ENCODE results near the gene ELL. TPM values are rescaled to one million over a fixed set of nuclear protein-coding genes. Genes with fewer than 3 reads are reported as not detected.
A peak's percentile ranks its signal among the peaks of the same experiment; 100 is the strongest.

ELL gene
- total RNA-seq, 1 experiment from 2014 or later = 17.3 TPM

DNA sequence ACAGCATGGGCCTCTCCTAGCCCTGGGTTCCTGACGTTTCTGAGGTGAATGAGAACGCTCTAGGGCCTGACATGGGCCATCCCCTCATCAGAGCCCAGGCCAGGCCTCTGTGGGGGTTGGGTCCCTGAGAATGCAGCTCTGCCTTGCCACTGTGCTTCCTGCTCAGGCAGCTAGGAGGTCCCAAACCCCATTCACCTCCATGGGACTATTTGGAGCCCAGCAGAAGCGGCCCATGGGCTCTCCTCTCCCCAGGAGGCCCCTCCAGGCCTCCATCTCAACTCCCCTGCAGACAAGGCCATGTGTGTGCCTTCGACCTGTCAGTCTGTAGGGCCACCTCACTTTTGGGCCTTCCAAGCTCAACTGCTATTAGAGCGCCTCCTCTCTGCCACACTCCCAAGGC, 36.9 kb downstream of the ELL start (continued):
- TF ChIP-seq, protein P1, sequence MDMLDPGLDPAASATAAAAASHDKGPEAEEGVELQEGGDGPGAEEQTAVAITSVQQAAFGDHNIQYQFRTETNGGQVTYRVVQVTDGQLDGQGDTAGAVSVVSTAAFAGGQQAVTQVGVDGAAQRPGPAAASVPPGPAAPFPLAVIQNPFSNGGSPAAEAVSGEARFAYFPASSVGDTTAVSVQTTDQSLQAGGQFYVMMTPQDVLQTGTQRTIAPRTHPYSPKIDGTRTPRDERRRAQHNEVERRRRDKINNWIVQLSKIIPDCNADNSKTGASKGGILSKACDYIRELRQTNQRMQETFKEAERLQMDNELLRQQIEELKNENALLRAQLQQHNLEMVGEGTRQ (CRISPR knock-in tag; IDR thresholded peaks at IDR 0.05) = no peak

DNA sequence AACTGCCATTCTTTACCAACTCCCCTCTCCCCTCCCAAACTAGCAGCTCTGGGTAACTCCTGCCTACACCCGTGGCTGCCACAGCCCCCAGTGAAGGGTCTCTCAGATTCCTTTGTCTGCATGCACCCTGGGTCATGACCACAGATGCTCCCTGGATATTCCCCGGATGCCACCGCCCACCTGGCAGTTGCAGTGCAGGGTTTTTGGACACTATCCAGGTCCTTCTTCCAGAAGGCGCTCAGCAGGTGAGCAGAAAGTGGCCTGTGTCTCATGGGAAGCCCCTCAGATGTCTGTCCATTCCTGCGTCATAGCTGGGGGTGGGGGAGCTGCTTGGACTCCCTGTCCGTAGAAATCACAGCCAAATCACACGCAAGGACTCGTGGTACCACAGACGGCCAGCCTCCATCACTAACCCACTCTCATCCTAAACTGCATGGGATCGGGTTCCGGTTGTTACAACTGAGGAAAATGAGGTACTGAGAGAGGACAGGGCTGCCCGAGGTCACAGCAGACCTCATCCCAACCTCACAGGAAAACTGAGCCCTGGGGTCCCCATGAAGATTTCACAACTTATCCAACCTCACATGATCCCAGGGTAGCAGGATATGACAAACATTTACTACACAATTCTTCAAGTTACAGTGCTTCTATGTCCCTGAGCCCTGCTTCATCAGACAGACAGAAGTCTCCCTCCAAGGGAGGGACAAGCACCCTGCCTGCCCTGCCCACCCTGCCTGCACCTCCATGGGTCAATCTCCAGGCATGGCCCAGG, 38.6 kb downstream of the ELL start:
- no peaks in the 10 kb centered on the region for H3K36me3 Mint-ChIP-seq
- H3K4me3 Mint-ChIP-seq = no peak overlapping the region
- H3K4me1 Mint-ChIP-seq = peaks cover 23% of the 10 kb centered on the region
- TF ChIP-seq SMAD3 (CRISPR knock-in tag; IDR thresholded peaks at IDR 0.05; ENCODE audit: borderline replicate concordance) (no peak), ELF4 (CRISPR knock-in tag; IDR thresholded peaks at IDR 0.05; ENCODE audit: low read depth) (no peak)
- no peak for DNase-seq (ENCODE audit: low spot score)
- CTCF ChIA-PET = interaction anchor here (0.8 to 3.7 kb wide), 9 partner anchors 9 to 227 kb away, joined by 3 to 31 read pairs (median 6); partner anchors contain the start of gene ELL
- H3K27me3 Mint-ChIP-seq (ENCODE audit: low read depth) = no peaks in the 10 kb centered on the region
- ATAC-seq = no peak
- 0 out of 2 replicates have a peak overlapping the region, but pooled peaks have one; percentile 27 for H3K27ac Mint-ChIP-seq
- H3K9me3 Mint-ChIP-seq = no peaks in the 10 kb centered on the region
- POLR2A ChIA-PET = no interaction called here

DNA sequence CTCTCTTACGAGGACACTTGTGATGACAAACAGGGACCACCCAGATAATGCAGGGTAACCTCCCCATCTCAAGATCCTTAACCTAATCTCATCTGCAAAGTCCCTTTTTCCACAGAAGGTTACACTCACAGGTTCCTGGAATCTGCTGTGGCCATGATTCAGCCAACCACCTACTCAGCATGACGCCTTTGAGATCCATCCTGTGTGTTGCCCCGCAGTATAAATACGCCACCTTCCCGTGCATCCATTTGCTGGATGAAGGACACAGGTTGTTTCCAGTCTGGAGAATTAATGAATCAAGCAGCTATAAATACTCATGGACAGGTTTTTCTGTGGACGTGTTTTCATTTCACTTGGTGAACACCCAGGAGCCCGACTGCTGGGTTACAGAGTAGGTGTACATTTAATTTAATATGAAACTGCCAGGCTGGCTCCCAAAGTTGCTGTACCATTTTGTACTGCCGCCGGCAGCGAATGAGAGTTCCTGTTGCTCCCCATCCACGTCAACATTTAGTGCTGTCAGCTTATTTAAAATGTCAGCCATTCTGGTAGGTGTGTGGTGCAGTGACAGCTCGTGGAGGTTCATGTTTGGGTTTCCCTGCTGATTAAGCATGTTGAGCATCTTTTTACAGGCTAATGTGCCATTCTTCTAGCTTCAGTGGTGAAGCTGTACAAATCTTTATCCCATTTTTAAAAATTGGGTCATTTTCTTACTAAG, 40.2 kb downstream of the ELL start:
- CTCF ChIA-PET = interaction anchor here (0.6 to 2.2 kb wide), 7 partner anchors 7 to 38 kb away, joined by 3 to 11 read pairs (median 6); no protein-coding TSS in a partner anchor
- ATAC-seq = no peak
- H3K4me3 Mint-ChIP-seq = no peak overlapping the region
- TF ChIP-seq GABPB1 (CRISPR knock-in tag; IDR thresholded peaks at IDR 0.05) (no peak), ELF4 (CRISPR knock-in tag; IDR thresholded peaks at IDR 0.05; ENCODE audit: low read depth) (no peak), ZNF423 (CRISPR knock-in tag; IDR thresholded peaks at IDR 0.05) (no peak), GTF2I (CRISPR knock-in tag; conservative IDR thresholded peaks at IDR 0.05) (no peak), ZNF396 (CRISPR knock-in tag; IDR thresholded peaks at IDR 0.05; ENCODE audit: borderline replicate concordance) (no peak), GRHL2 (CRISPR knock-in tag; IDR thresholded peaks at IDR 0.05; ENCODE audit: insufficient replicate concordance, severe bottlenecking) (no peak), ZNF138 (CRISPR knock-in tag; conservative IDR thresholded peaks at IDR 0.05) (no peak)
- TF ChIP-seq, protein P2, sequence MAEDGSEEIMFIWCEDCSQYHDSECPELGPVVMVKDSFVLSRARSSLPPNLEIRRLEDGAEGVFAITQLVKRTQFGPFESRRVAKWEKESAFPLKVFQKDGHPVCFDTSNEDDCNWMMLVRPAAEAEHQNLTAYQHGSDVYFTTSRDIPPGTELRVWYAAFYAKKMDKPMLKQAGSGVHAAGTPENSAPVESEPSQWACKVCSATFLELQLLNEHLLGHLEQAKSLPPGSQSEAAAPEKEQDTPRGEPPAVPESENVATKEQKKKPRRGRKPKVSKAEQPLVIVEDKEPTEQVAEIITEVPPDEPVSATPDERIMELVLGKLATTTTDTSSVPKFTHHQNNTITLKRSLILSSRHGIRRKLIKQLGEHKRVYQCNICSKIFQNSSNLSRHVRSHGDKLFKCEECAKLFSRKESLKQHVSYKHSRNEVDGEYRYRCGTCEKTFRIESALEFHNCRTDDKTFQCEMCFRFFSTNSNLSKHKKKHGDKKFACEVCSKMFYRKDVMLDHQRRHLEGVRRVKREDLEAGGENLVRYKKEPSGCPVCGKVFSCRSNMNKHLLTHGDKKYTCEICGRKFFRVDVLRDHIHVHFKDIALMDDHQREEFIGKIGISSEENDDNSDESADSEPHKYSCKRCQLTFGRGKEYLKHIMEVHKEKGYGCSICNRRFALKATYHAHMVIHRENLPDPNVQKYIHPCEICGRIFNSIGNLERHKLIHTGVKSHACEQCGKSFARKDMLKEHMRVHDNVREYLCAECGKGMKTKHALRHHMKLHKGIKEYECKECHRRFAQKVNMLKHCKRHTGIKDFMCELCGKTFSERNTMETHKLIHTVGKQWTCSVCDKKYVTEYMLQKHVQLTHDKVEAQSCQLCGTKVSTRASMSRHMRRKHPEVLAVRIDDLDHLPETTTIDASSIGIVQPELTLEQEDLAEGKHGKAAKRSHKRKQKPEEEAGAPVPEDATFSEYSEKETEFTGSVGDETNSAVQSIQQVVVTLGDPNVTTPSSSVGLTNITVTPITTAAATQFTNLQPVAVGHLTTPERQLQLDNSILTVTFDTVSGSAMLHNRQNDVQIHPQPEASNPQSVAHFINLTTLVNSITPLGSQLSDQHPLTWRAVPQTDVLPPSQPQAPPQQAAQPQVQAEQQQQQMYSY (CRISPR knock-in tag; IDR thresholded peaks at IDR 0.05) = no peak
- TF ChIP-seq, protein P3, sequence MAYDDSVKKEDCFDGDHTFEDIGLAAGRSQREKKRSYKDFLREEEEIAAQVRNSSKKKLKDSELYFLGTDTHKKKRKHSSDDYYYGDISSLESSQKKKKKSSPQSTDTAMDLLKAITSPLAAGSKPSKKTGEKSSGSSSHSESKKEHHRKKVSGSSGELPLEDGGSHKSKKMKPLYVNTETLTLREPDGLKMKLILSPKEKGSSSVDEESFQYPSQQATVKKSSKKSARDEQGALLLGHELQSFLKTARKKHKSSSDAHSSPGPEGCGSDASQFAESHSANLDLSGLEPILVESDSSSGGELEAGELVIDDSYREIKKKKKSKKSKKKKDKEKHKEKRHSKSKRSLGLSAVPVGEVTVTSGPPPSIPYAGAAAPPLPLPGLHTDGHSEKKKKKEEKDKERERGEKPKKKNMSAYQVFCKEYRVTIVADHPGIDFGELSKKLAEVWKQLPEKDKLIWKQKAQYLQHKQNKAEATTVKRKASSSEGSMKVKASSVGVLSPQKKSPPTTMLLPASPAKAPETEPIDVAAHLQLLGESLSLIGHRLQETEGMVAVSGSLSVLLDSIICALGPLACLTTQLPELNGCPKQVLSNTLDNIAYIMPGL (CRISPR knock-in tag; IDR thresholded peaks at IDR 0.05) = no peak
- TF ChIP-seq, protein P4, sequence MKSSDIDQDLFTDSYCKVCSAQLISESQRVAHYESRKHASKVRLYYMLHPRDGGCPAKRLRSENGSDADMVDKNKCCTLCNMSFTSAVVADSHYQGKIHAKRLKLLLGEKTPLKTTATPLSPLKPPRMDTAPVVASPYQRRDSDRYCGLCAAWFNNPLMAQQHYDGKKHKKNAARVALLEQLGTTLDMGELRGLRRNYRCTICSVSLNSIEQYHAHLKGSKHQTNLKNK (CRISPR knock-in tag; IDR thresholded peaks at IDR 0.05) = no peak
- H3K9me3 Mint-ChIP-seq = no peaks in the 10 kb centered on the region
- H3K4me1 Mint-ChIP-seq = peaks cover 33% of the 10 kb centered on the region
- no peak for DNase-seq (ENCODE audit: low spot score)
- H3K27me3 Mint-ChIP-seq (ENCODE audit: low read depth) = no peaks in the 10 kb centered on the region
- H3K27ac Mint-ChIP-seq = no peak overlapping the region
- POLR2A ChIA-PET = no interaction called here
- H3K36me3 Mint-ChIP-seq = no peaks in the 10 kb centered on the region
